GM12878 (cell line): ENCODE results near the gene ELL2. TPM values are rescaled to one million over a fixed set of nuclear protein-coding genes. Genes with fewer than 3 reads are reported as not detected.

Experiments
- ATAC-seq: fragments of 200-7000 bp; cut with Tn5 transposase; 3 replicates; pipeline ENCODE4 v1.9.1; 2020; ENCODE audit warnings: mild to moderate bottlenecking, moderate library complexity
- BruUV-seq: library from RNA; stranded (reverse); fragments of 400-500 nt; replicated peaks from 2 replicates; lab custom pipeline; 2021; lab: Mats Ljungman, UMichigan
- CTCF ChIA-PET: fragments of 300-600 bp; sonication (Branson Sonifier 250); formaldehyde crosslinking; extraction: SDS; loops from one replicate; lab custom pipeline; 2021; ENCODE audit warnings: inconsistent platforms; lab: Yijun Ruan, JAX
- POLR2A ChIA-PET: fragments of 350-600 bp; formaldehyde crosslinking; extraction: SDS; loops from one replicate; lab custom pipeline; 2021; ENCODE audit warnings: inconsistent platforms; lab: Charles Lee
- RAD21 ChIA-PET: fragments of 300-600 bp; sonication (Branson Sonifier 250); formaldehyde crosslinking; loops from one replicate; lab custom pipeline; 2023; ENCODE audit warnings: antibody characterized with exemption; ENCODE audit not compliant: unreplicated experiment; lab: Charles Lee
- SMC1A ChIA-PET: fragments of 300-600 bp; sonication (Branson Sonifier 250); formaldehyde crosslinking; loops from one replicate; lab custom pipeline; 2023; ENCODE audit not compliant: unreplicated experiment, uncharacterized antibody; lab: Charles Lee
- DNase-seq: peaks from one replicate; pipeline ENCODE4 v3.0.0-alpha.2; 2011; ENCODE audit warnings: low read depth, low spot score
- FAIRE-seq: peaks from 3 replicates; lab custom pipeline; 2011; peaks lifted over from hg19 to GRCh38; lab: Jason Lieb, UNC
- H2AFZ ChIP-seq: 2 replicates; pipeline ENCODE4 v1.6.0; 2011; ENCODE audit warnings: low read depth, low read length, control low read depth; ENCODE audit not compliant: control insufficient read depth
- H3K27ac ChIP-seq: 2 replicates; pipeline ENCODE4 v1.5.1; 2011; ENCODE audit warnings: control low read depth; ENCODE audit not compliant: control insufficient read depth, insufficient read depth
- H3K27me3 ChIP-seq, 2 experiments: replicated peaks in 1 of 2; 2 replicates each; pipeline versions ENCODE4 v1.6.0 to v1.6.1; 2011; ENCODE audit warnings: low read length in 1 of 2; ENCODE audit not compliant: control insufficient read depth in 2 of 2, insufficient read depth in 2 of 2
- H3K36me3 ChIP-seq, 2 experiments: 2 replicates each; pipeline ENCODE4 v1.5.1; 2011; ENCODE audit warnings: low read length in 1 of 2; ENCODE audit not compliant: control insufficient read depth in 2 of 2, insufficient read depth in 2 of 2
- H3K4me1 ChIP-seq: 2 replicates; pipeline ENCODE4 v1.6.1; 2011; ENCODE audit warnings: mild to moderate bottlenecking, low read length, moderate library complexity, mixed read lengths; ENCODE audit not compliant: control insufficient read depth, insufficient read depth
- H3K4me2 ChIP-seq: 2 replicates; pipeline ENCODE4 v1.6.0; 2011; ENCODE audit warnings: control low read depth; ENCODE audit not compliant: control insufficient read depth, insufficient read depth
- H3K4me3 ChIP-seq: fragments of 200-600 bp; sonication (generic); 2 replicates; pipeline ENCODE4 v1.5.1; 2016
- H3K79me2 ChIP-seq: 2 replicates; pipeline ENCODE4 v1.6.0; 2011; ENCODE audit warnings: low read length; ENCODE audit not compliant: control insufficient read depth, insufficient read depth
- H3K9ac ChIP-seq: 2 replicates; pipeline ENCODE4 v1.8.0; 2011; ENCODE audit warnings: low read length, control low read depth, mixed read lengths; ENCODE audit not compliant: control insufficient read depth, insufficient read depth
- H3K9me3 ChIP-seq: replicated peaks from 3 replicates; pipeline ENCODE4 v1.5.1; 2011; ENCODE audit warnings: mild to moderate bottlenecking, low read length; ENCODE audit not compliant: control insufficient read depth, insufficient read depth
- H4K20me1 ChIP-seq: 2 replicates; pipeline ENCODE4 v1.6.0; 2011; ENCODE audit not compliant: control insufficient read depth, insufficient read depth
- BCL11A ChIP-seq: IDR thresholded peaks from 2 replicates; pipeline ENCODE4 v1.6.1; 2011; ENCODE audit warnings: low read depth, low read length
- CREB1 ChIP-seq: IDR thresholded peaks from 2 replicates; pipeline ENCODE4 v1.6.1; 2012; ENCODE audit warnings: low read depth, mild to moderate bottlenecking, inconsistent platforms
- EED ChIP-seq: sonication (generic); IDR thresholded peaks from 2 replicates; pipeline ENCODE4 v1.6.1; 2016; ENCODE audit warnings: antibody characterized with exemption, low read depth
- PML ChIP-seq: IDR thresholded peaks from 2 replicates; pipeline ENCODE4 v1.6.1; 2012; ENCODE audit warnings: low read length, inconsistent platforms
- POLR2A ChIP-seq: IDR thresholded peaks from 2 replicates; pipeline ENCODE4 v1.6.1; 2011; ENCODE audit warnings: low read depth, mild to moderate bottlenecking, low read length
- PRDM15 ChIP-seq: fragments of 450-650 bp; formaldehyde crosslinking; IDR thresholded peaks from 2 replicates; pipeline ENCODE4 v1.4.0; 2020; ENCODE audit warnings: mild to moderate bottlenecking, moderate library complexity
- ZBTB11 ChIP-seq: fragments of 450-650 bp; formaldehyde crosslinking; IDR thresholded peaks from 2 replicates; pipeline ENCODE4 v1.5.0; 2022; ENCODE audit warnings: mild to moderate bottlenecking, missing genetic modification characterization
- ZNF207 ChIP-seq: fragments of 450-650 bp; IDR thresholded peaks from 2 replicates; pipeline ENCODE4 v1.6.1; 2014; ENCODE audit warnings: antibody characterized with exemption, mild to moderate bottlenecking, borderline replicate concordance
- WGBS: methylation state at CpG from one replicate; pipeline ENCODE4 v1.1.6; 2016; ENCODE audit warnings: low lambda C conversion rate; ENCODE audit not compliant: insufficient replicate concordance, insufficient coverage; ENCODE audit errors: missing lambda C conversion rate; 5-methylcytosine and 5-hydroxymethylcytosine counted together
- in situ Hi-C: fragments of 300-500 bp; cut with MboI; formaldehyde crosslinking; loops from 9 replicates; pipeline ENCODE4 v1.14.3; 2018; ENCODE audit warnings: mixed read lengths
- intact Hi-C: fragments of 100-400 bp; cut with micrococcal nuclease; formaldehyde crosslinking; loops from one replicate; pipeline ENCODE4 v1.14.2; 2022; ENCODE audit not compliant: unreplicated experiment
- polyA plus RNA-seq, 11 experiments: library from polyadenylated mRNA; depleted of rRNA in 4 of 11; unstranded in 6 of 11; stranded (reverse) in 5 of 11; fragments of >200 nt; fragmentation: Nextera tagmentation in 4 of 11; fragmentation: Illumina TruSeq in 1 of 11; extraction: Ambion mirVana in 4 of 11; extraction: Trizol in 1 of 11; gene quantifications; 1 replicate in 1 of 11; 2 replicates in 10 of 11; pipeline versions ENCODE4 v1.2.1 to v1.2.3, GENCODE V29; 2011 to 2016; ENCODE audit warnings: inconsistent platforms in 2 of 11, missing spikeins in 2 of 11, low read depth in 1 of 11
- total RNA-seq, 4 experiments: library from RNA; depleted of rRNA in 3 of 4; stranded (reverse); fragments of >200 nt in 3 of 4; fragmentation: Illumina TruSeq in 1 of 4; extraction: Trizol in 1 of 4; gene quantifications; 2 replicates each; pipeline versions ENCODE4 v1.2.1 to v1.2.3, GENCODE V29; 2013 to 2021
- TF ChIP-seq, protein P1 (sequence below): fragments of 450-650 bp; conservative IDR thresholded peaks from 2 replicates; pipeline ENCODE4 v1.6.1; 2017; ENCODE audit warnings: mild to moderate bottlenecking, moderate library complexity
- TF ChIP-seq, protein P2 (sequence below): fragments of 450-650 bp; IDR thresholded peaks from 2 replicates; pipeline ENCODE4 v1.6.1; 2014; ENCODE audit warnings: mild to moderate bottlenecking

Gene ELL2
- total and polyA plus RNA-seq, 10 of the 15 experiments (the other 5 are each of a cell fraction or from before 2014, with no cell fraction given): 24.2 to 91.4 (median 57.4) TPM

DNA sequence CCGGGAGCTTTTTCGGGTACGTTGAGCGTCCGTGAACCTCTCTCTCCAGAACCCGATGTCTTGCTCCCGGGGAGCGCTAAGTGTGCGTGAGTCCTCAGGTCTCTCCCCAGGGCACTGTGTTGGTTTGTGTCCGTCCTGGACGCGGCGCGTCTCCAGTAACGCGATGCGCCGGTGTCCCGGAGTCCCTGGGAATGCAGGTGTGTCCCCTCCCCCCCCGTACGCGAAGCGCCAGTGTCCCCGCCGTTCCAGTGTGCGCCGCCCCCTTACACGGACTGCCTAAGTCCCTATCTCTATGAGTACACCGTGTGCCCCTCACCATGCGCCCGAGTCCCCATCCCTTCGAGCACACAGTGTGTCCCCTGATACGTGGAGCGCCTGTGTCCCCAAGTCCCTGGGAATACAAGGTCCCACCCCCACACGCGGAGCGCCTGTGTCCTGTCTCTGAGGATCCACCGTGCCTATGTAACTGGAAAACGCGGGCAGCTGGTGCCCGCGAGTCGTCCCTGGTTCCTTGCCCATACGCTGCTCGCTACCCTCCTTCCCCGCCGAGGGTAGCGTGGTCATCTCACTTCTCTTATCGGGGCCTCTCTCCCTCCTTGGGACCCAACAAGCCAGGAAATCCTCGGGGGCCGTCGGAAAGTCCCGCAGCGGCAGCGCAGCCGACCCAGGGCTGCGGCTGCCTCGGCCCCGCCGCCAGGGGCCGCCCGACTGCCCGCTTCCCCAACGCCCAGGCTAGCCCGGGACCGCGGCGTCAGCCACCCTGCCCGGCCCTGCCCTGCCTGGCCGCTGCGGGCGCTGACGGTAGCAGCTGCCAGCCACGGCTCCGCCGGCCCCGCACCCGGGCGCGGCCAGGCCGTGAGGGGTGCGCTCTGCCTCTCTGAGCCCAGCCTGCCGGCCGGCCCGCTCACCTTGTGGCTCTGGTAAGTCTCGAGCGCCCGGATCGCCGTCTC lies 709 bp downstream of the ELL2 start:
- Histone ChIP-seq H3K4me2 (peak overlapping the region; percentile 90; the same call in 1 of the 2 replicates), H3K79me2 (peaks cover 56% of the 10 kb centered on the region), H2AFZ (peak overlapping the region; percentile 66), H3K27ac (peak overlapping the region; percentile 95), H3K4me1 (0 out of 2 replicates have a peak, but pooled peaks cover 3% of the 10 kb centered on the region), H3K27me3 (no peaks in the 10 kb centered on the region), H3K9me3 (no peaks in the 10 kb centered on the region), H3K36me3 (0 out of 4 replicates have a peak, but pooled peaks cover 0 to 2% of the 10 kb centered on the region in 2 experiments), H3K4me3 (peak overlapping the region; percentile 86), H4K20me1 (no peaks in the 10 kb centered on the region), H3K9ac (peak overlapping the region; percentile 91)
- BruUV-seq: no TSS peak
- in situ Hi-C loops (loop anchor here (5.0 kb wide), 1 partner anchor 376 kb away; no protein-coding TSS in a partner anchor), intact Hi-C loops (loop anchor here (1.0 to 10.0 kb wide), 7 partner anchors 33 to 644 kb away; no protein-coding TSS in a partner anchor)
- FAIRE-seq (no peak), DNase-seq (no peak), ATAC-seq (peak; percentile 73)
- CTCF ChIA-PET: interaction anchor here (0.7 to 8.9 kb wide), 12 partner anchors 8 to 376 kb away, joined by 3 to 61 read pairs (median 6); no protein-coding TSS in a partner anchor
- POLR2A ChIA-PET: interaction anchor here (1.2 to 4.0 kb wide), 6 partner anchors 10 to 92 kb away, joined by 4 to 18 read pairs (median 8); no protein-coding TSS in a partner anchor
- RAD21 ChIA-PET: interaction anchor here (0.9 to 7.6 kb wide), 12 partner anchors 12 to 375 kb away, joined by 3 to 63 read pairs (median 10); no protein-coding TSS in a partner anchor
- SMC1A ChIA-PET: interaction anchor here (0.6 to 7.1 kb wide), 16 partner anchors 12 to 415 kb away, joined by 3 to 71 read pairs (median 13); no protein-coding TSS in a partner anchor
- under 1% methylated on average over 87 of the region's 90 CpGs for WGBS
- peak; percentile 87; the same call in 1 of the 2 replicates for TF ChIP-seq ZNF207
- peak; percentile 17; the same call in 1 of the 2 replicates for TF ChIP-seq EED
- TF ChIP-seq POLR2A: peak; percentile 52
- TF ChIP-seq, protein P1, sequence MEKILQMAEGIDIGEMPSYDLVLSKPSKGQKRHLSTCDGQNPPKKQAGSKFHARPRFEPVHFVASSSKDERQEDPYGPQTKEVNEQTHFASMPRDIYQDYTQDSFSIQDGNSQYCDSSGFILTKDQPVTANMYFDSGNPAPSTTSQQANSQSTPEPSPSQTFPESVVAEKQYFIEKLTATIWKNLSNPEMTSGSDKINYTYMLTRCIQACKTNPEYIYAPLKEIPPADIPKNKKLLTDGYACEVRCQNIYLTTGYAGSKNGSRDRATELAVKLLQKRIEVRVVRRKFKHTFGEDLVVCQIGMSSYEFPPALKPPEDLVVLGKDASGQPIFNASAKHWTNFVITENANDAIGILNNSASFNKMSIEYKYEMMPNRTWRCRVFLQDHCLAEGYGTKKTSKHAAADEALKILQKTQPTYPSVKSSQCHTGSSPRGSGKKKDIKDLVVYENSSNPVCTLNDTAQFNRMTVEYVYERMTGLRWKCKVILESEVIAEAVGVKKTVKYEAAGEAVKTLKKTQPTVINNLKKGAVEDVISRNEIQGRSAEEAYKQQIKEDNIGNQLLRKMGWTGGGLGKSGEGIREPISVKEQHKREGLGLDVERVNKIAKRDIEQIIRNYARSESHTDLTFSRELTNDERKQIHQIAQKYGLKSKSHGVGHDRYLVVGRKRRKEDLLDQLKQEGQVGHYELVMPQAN: peak; percentile 81
- TF ChIP-seq, protein P2, sequence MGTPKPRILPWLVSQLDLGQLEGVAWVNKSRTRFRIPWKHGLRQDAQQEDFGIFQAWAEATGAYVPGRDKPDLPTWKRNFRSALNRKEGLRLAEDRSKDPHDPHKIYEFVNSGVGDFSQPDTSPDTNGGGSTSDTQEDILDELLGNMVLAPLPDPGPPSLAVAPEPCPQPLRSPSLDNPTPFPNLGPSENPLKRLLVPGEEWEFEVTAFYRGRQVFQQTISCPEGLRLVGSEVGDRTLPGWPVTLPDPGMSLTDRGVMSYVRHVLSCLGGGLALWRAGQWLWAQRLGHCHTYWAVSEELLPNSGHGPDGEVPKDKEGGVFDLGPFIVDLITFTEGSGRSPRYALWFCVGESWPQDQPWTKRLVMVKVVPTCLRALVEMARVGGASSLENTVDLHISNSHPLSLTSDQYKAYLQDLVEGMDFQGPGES: peak; percentile 35; the same call in 1 of the 2 replicates
- no peak for TF ChIP-seq PRDM15 (CRISPR knock-in tag)
- TF ChIP-seq PML: peak; percentile 1; the same call in 1 of the 2 replicates
- 0 out of 2 replicates have a peak, but pooled peaks have one; percentile 8 for TF ChIP-seq CREB1
- 0 out of 2 replicates have a peak, but pooled peaks have one; percentile 10 for TF ChIP-seq BCL11A
- TF ChIP-seq ZBTB11: no peak
